Gastrocnemius medialis (tissue), 4 donors: ENCODE data around the gene HNRNPA2B1.

Experiments
- POLR2A ChIP-seq, 2 donors: fragments of 450-650 bp; IDR thresholded peaks; one replicate each; pipeline ENCODE4 v1.6.1; 2017; ENCODE audit warnings: antibody characterized with exemption in 2 of 2, mild to moderate bottlenecking in 2 of 2, moderate library complexity in 2 of 2
- TF ChIP-seq, protein P1 (sequence below), 5 experiments: fragments of 450-650 bp in 3 of 5; fragments of 200-600 bp in 2 of 5; sonication (generic) in 2 of 5; IDR thresholded peaks in 4 of 5; conservative IDR thresholded peaks in 1 of 5; 1 replicate in 4 of 5; 2 replicates in 1 of 5; pipeline ENCODE4 v1.5.1; 2016 to 2019; ENCODE audit warnings: antibody characterized with exemption in 5 of 5, mild to moderate bottlenecking in 3 of 5, moderate library complexity in 3 of 5

DNA sequence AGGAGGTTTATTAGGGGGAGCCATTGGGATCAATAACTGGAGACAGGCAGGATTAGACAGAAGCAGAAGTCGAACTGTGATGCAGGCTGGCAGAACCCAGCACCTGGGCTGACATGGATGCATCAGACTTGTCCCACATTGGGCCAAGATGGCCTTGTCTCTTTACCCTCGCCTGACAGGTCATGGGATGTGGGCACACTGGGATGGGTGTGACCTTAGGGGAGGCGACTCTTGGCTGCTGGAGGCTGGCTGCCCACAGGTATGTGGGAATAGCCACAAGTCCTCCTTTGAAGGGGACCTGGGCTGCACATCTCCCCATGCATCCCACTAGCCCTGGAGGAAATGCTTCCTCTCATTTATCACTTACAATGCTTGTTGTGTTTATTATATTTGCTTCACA is 31.3 kb downstream of the HNRNPA2B1 start:
- TF ChIP-seq, protein P1, sequence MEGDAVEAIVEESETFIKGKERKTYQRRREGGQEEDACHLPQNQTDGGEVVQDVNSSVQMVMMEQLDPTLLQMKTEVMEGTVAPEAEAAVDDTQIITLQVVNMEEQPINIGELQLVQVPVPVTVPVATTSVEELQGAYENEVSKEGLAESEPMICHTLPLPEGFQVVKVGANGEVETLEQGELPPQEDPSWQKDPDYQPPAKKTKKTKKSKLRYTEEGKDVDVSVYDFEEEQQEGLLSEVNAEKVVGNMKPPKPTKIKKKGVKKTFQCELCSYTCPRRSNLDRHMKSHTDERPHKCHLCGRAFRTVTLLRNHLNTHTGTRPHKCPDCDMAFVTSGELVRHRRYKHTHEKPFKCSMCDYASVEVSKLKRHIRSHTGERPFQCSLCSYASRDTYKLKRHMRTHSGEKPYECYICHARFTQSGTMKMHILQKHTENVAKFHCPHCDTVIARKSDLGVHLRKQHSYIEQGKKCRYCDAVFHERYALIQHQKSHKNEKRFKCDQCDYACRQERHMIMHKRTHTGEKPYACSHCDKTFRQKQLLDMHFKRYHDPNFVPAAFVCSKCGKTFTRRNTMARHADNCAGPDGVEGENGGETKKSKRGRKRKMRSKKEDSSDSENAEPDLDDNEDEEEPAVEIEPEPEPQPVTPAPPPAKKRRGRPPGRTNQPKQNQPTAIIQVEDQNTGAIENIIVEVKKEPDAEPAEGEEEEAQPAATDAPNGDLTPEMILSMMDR (IDR thresholded peaks at IDR 0.05 in 4 of 5, conservative IDR thresholded peaks at IDR 0.05 in 1 of 5): no peak
- TF ChIP-seq POLR2A (IDR thresholded peaks at IDR 0.05): no peak
